GM21737 (cell line): ENCODE data around the gene POU5F1.

ENCODE experiments used
- ATAC-seq: cut with Tn5 transposase; IDR thresholded peaks from one replicate; pipeline ENCODE4 v1.9.1; 2021; ENCODE audit warnings: mild to moderate bottlenecking, moderate library complexity; ENCODE audit not compliant: unreplicated experiment

The POU5F1 gene

DNA sequence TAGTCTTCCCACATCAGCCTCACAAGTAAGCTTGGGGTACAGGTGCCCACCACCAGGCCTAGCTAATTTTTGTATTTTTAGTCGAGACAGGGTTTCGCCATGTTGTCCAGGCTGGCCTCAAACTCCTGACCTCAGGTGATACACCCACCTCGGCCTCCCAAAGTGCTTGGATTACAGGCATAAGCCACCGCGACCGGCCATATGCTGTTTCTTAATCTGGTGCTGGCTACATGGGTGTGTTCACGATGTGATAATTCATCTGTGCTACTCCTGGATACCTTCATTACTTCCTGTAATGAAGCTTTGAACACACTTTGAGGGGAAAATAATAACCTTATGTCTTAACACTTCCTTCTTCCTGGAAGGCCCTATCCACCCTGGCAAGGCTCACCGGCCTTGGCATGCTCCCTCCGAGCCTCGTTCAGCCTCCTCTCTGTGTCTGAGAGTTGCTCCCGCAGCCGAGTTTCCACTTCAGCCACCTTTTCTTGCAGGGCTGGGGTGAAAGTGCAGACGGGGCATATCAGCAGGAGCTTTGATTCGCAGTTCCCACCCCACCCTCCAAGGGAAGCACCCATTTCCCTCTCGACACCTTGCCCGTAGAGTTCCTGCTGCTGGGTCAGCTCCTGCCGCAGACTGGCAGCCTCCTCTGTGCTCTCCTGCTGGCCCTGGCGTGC, 26.0 kb downstream of the POU5F1 start:
- ATAC-seq = no peak

GRCh38 chr6:31143148-31143547, 27.3 kb downstream of the POU5F1 start:
- ATAC-seq = no peak

GRCh38 chr6:31142361-31142761, 28.1 kb downstream of the POU5F1 start:
- no peak for ATAC-seq

DNA sequence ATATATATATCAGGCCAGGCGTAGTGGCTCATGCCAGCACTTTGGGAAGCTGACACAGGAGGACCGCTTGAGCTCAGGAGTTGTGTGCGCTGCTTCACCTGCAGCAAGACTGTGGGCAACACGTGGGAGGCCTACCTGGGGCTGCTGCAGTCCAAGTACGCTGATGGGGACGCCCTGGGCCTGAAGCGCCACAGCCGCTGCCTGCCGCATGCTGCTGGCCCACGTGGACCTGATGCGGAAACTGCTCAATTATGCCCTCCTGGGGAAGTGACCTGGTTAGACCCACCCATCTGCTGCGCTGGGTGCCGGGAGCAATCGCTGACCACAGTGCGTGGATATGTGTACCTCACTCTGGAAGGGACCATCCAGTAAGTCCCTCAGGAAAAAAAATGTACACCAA, 29.8 kb downstream of the POU5F1 start:
- ATAC-seq = no peak

DNA sequence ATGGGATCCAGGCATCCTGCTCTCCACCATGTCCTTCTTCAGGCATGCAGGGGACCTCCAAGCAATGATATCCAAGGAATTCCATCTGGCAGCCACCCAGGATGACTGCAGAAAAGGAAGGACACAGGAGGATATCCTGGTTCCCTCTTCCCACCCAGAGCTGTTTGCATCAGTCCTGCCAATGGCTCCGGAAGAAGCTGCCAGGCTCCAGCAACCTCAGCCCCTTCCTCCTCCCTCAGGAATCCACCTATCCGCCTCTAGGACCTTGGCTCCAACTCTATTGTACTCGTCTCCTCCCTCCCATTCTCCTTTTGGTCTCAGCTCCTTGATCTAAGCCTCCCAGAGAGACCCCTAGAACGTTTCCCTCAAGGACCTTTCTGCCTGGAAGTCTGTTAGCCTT, 30.9 kb downstream of the POU5F1 start:
- ATAC-seq = no peak

- no peak for ATAC-seq
Measured at GRCh38 chr6:31138982-31139381, 31.5 kb downstream of the POU5F1 start, which contains the start of gene PSORS1C2. TSS of gene PSORS1C2 (minus strand) at chr6:31139066. CDS start at chr6:31139026, 40 bp downstream.

- ATAC-seq = no peak
Measured at GRCh38 chr6:31135710-31136109, 34.8 kb downstream of the POU5F1 start.

GRCh38 chr6:31132806-31133205, 37.7 kb downstream of the POU5F1 start:
- ATAC-seq = no peak

- no peak for ATAC-seq
Measured at GRCh38 chr6:31131595-31131994, 38.9 kb downstream of the POU5F1 start.

GRCh38 chr6:31130751-31131150, 39.7 kb downstream of the POU5F1 start:
- no peak for ATAC-seq

GRCh38 chr6:31129130-31129529, 41.4 kb downstream of the POU5F1 start:
- no peak for ATAC-seq

DNA sequence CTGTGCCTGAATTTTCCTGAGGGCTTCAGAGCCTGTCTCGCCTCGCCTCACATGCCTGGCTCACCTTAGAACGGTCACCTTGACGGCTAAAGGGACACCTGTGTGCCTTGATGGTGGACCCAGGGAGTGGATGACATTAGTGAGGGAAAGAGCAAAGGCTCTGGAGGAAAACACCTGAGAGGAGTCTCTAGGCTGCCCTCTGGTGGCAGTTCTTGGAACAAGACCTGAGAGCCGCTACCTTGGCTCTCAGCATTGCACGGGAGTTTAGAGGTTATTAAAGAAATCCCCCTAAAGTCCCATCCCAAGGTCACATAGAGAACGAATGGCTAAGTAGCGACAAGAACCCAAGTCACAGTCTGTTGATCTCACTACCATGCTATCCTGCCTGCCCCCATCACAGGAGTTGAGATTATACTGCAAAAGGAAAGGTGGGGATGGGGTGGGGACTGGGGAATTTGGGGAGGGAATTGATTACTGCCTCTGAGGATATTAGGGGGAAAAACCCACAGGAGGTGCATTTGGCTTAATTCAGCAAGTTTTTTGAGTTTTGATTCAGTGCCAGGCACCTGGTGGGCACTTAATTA, 42.3 kb downstream of the POU5F1 start:
- no peak for ATAC-seq

DNA sequence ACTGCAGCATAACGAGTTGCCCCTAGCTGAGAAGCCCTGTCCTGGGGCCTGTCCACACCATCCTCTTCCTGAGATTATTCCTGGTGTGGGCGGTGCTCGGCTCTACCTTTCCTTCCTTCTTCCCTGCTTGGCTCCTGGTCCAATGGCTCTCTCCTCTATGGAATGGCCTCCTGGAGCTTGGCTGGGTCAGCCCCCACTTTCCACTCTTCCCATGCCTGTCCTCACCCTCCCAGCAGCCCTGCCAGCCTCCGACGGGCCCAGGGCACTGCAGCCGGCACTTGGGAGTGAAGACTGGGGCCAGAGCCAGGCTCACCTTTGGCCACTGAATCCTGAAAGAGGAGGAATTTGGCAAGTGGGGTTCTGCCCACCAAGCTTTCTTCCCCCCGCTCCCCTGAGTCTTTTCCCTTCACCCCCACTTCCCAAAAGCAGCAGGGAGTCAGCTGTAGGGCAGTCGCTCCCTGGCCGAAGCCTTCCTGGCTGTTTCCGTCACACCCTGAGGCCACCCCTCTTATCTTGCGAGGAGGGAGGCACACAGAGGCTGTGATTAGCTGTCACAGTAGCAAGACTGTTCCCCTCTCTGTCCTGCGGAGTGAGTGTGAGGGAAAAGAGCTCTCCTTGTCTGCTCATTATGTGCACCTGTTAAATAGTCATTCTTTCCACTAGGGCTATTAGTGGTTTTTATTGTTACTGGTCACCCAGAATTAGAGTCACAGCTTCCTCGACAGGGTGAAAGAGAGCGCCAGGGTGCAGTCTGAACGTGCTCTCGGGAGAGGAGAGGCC, 43.9 kb downstream of the POU5F1 start:
- ATAC-seq = no peak

DNA sequence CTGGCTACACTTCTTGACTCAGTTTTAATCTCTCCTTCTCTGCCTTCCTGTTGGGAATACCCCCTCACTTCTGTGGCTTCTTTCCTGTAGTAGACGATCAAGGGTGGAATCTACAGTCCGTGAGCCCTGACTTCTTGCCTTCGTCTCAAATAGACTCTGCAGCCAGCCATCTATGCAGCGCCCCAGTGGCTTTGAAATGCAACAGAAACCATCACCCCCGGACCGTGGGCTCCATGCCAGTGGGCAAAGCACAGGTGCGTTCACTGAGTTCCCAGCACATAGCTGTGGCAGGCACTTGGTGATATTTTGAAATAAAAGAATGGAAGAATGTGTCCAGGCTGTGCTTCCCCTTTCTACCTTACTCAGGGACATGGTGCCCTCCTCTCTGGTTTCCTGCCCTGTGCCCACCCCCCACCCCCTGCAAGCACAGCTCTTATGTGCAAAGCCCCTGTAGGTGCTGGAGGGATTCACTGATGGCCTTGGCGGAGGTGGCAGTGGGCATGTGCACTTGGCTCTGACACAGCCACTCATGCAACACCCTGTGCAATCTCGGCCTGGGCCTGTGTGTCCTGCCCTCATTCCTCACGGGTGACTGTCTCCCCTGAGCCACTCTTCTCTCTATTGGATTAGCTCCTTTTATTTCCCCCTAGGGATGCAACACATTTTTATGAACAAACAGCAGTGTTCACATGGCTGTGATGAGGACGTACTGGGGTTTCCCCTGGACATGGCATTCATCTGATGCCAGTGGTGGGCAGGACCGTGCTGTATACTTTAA, 44.7 kb downstream of the POU5F1 start:
- no peak for ATAC-seq

- ATAC-seq = no peak
Measured at GRCh38 chr6:31125162-31125561, 45.3 kb downstream of the POU5F1 start.

DNA sequence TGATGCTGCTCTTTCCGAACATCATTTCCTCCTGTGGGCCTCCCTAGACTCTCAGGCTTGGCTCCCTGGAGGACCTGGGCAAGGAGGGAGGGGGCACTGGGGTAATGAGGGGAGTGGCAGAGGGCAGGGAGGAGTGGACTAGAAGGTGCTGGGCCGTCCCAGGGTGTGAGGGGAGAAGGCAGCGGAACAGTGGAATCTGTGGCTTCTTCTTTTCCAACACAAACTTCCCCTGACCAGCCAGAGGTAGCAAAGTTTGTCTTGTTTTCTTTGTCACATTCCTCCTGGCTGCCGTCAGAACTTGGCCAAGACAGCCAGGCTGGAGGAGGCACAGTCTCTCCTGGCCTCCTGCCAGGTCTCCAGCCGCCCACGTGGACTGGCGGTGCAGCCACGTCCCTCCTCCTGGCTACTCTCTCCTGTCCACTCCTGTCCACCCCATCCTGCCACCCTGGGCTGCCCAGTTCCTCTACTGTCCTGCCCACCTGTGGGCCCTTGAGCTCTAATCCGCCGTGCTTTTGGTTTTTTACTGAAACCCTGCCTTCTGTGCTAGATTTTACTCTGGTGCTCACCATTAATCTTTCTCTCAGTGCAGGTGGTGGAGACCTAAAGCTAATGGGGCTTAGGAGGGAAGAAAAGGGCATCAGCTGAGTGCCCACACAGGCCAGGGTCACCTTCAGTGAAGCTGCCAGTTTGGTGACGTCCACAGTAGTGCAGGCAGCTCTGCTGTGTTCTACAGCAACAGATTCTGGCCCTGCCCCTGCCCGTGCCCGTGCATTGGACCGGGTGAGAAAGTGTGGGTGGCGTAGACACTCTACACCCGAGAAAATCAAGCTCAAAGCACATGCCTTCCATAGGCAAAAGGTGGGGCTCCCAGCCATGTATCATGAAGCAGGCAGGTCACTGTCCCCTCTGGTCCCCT, 47.4 kb downstream of the POU5F1 start:
- no peak for ATAC-seq

DNA sequence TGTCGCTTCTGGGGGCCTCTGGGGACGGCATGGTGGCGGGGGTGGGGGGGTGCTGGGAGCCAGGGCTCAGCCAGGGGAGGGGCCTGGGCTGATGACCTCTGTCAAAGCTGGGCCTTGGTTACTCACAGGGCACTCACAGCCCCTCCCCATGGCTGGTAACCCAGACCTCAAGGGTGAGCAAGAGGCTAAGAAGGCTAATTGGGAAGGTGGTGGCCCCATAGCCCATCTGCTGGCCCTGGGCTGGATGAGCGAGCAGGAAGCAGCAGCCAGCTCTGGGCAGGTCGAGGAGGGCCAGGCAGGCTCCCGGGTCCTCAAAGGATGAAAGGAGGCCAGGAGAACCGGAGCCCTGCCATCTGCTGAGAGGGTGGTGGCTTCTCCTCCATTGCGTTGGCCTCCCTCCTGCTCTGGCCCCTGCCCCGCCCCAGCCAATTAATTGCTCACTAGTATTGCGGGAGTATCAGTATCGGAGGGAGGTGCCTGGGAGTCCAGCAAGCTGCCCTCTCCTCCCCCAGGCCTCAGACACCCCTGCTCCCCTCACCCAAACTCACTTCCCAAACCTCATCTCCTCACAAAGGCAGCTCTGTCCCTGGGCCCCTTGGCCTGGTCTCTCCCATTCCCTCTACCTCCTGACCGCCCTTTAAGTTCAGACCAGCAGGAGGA, 49.2 kb downstream of the POU5F1 start:
- ATAC-seq = no peak

- no peak for ATAC-seq
Measured at GRCh38 chr6:31120151-31120915, 50.1 kb downstream of the POU5F1 start, which contains the start of gene CDSN. TSS of gene CDSN (minus strand) at chr6:31120446. CDS start at chr6:31120419, 27 bp downstream.

GRCh38 chr6:31118178-31118577, 52.3 kb downstream of the POU5F1 start:
- no peak for ATAC-seq
